Fibroblast of villous mesenchyme (primary cell): ENCODE measurements around the gene SDS. TPM values are rescaled to one million over a fixed set of nuclear protein-coding genes. Genes with fewer than 3 reads are reported as not detected.
A peak's percentile ranks its signal among the peaks of the same experiment; 100 is the strongest.

ENCODE experiments used
- DNase-seq: peaks from one replicate; pipeline ENCODE4 v3.0.0-alpha.2; 2010; ENCODE audit warnings: low read depth
- H3K4me3 ChIP-seq: 2 replicates; pipeline ENCODE4 v1.5.1; 2011; ENCODE audit warnings: low read depth, mild to moderate bottlenecking, low read length
- total RNA-seq: library from RNA; depleted of rRNA; stranded (reverse); fragments of >200 nt; gene quantifications from 2 replicates; pipeline ENCODE4 v1.2.3, GENCODE V29; 2012
- TF ChIP-seq, protein P1 (sequence below): IDR thresholded peaks from 2 replicates; pipeline ENCODE4 v1.5.1; 2012; ENCODE audit warnings: low read depth, mild to moderate bottlenecking, low read length; ENCODE audit not compliant: insufficient read depth

The SDS gene
- total RNA-seq, 1 donor = not detected

DNA sequence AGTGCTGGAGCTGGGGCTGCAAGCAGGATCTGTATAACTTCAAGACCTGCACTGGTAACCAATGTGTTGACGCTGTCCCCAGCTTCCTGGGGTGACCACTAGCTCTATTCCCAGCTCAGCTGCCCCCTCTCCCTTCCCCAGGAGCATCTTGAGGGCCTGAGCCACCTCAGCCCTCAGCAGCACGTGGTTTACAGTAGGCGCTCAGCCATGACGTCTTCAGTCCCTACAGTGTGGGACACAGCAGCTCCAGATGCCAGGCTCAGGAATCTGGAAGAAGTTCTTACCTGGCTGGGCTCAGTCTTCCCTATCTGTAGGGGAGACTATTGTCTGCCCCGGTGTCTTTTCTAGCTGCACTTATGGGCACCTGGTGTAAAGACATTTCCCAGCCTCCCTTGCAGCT, 8.6 kb downstream of the SDS start:
- TF ChIP-seq, protein P1, sequence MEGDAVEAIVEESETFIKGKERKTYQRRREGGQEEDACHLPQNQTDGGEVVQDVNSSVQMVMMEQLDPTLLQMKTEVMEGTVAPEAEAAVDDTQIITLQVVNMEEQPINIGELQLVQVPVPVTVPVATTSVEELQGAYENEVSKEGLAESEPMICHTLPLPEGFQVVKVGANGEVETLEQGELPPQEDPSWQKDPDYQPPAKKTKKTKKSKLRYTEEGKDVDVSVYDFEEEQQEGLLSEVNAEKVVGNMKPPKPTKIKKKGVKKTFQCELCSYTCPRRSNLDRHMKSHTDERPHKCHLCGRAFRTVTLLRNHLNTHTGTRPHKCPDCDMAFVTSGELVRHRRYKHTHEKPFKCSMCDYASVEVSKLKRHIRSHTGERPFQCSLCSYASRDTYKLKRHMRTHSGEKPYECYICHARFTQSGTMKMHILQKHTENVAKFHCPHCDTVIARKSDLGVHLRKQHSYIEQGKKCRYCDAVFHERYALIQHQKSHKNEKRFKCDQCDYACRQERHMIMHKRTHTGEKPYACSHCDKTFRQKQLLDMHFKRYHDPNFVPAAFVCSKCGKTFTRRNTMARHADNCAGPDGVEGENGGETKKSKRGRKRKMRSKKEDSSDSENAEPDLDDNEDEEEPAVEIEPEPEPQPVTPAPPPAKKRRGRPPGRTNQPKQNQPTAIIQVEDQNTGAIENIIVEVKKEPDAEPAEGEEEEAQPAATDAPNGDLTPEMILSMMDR = no peak
- DNase-seq = no peak
- H3K4me3 ChIP-seq = no peak overlapping the region

GRCh38 chr12:113393749-113394148, 9.9 kb downstream of the SDS start:
- DNase-seq = no peak
- no peak overlapping the region for H3K4me3 ChIP-seq
- TF ChIP-seq, protein P1 = no peak

DNA sequence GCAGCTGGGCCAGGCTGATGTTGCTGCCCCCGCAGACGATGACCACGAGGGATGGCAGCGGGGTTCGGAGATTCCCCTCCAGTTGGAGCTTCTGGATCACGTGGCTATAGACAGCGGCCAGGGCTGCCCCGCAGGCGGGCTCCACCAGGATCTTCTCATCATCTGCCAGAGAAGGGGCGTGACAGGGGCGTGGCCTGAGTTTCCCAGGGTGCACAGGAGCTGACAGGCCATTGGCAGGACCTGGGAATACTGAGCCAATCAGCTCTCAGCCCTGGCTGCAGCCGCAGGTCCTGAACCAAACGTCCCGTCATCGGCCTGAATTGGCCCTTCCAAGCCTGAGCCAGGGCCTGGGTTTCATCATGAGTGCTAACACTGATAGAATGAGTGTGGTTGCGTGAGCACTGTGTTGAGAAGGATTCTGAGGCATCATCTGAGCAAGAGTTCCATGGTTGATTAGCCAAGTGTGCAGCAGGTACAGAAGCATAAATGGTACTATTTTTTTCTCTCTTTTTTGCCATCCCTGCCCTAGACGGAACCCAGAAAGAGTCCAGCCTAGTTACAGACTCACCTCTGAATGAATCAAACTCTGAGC, 10.6 kb downstream of the SDS start:
- no peak overlapping the region for H3K4me3 ChIP-seq
- TF ChIP-seq, protein P1 = no peak
- DNase-seq = peak; percentile 16

GRCh38 chr12:113392520-113392919, 11.2 kb downstream of the SDS start:
- DNase-seq = no peak
- no peak overlapping the region for H3K4me3 ChIP-seq
- TF ChIP-seq, protein P1 = no peak

GRCh38 chr12:113391650-113392337, 11.9 kb downstream of the SDS start:
- DNase-seq = no peak
- H3K4me3 ChIP-seq = no peak overlapping the region
- TF ChIP-seq, protein P1 = no peak

DNA sequence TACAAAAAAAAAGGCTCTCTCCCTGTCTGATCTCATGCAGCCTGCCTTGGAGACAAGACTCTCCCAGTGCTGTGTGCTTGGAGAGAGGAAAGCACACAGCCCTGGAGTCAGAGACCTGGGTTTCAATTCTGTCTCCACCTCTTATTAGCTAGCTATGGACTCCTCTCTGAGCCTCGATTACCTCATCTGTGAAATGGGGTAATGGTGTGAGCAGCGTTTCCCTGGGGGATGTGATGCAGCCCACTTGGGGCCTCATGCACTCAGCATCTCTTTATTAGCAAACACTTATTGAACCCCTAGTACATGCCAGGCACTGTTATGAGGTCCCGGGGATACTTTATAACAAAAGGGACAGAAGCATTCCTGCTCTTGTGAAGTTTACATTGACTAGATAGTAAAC, 12.5 kb downstream of the SDS start:
- no peak overlapping the region for H3K4me3 ChIP-seq
- DNase-seq = no peak
- TF ChIP-seq, protein P1 = no peak
